Nephron (organoid): ENCODE measurements around the gene CMTM8.

Source experiments
- H3K27ac Mint-ChIP-seq, 3 experiments: 2 replicates each; pipeline ENCODE4 v1.8.0; 2020; ENCODE audit warnings: mixed read lengths in 3 of 3, mild to moderate bottlenecking in 2 of 3, moderate library complexity in 1 of 3
- H3K27me3 Mint-ChIP-seq: 2 replicates; pipeline ENCODE4 v1.8.0; 2021; ENCODE audit warnings: low read depth, mild to moderate bottlenecking, moderate library complexity, mixed read lengths
- H3K36me3 Mint-ChIP-seq: 2 replicates; pipeline ENCODE4 v1.8.0; 2020; ENCODE audit warnings: low read depth, mixed read lengths
- H3K4me1 Mint-ChIP-seq: 2 replicates; pipeline ENCODE4 v1.8.0; 2020; ENCODE audit warnings: mixed read lengths
- H3K4me3 Mint-ChIP-seq, 3 experiments: 2 replicates each; pipeline ENCODE4 v1.8.0; 2020; ENCODE audit warnings: mild to moderate bottlenecking in 3 of 3, mixed read lengths in 3 of 3, moderate library complexity in 2 of 3
- H3K9me3 Mint-ChIP-seq: 2 replicates; pipeline ENCODE4 v1.8.0; 2020; ENCODE audit warnings: mixed read lengths
- CTCF ChIP-seq, 3 experiments: fragments of 200-600 bp; sonication (generic); IDR thresholded peaks; one replicate each; pipeline ENCODE4 v1.5.0; 2021; ENCODE audit warnings: antibody characterized with exemption in 3 of 3; ENCODE audit not compliant: unreplicated experiment in 3 of 3

The CMTM8 gene

GRCh38 chr3:32245200-32245599, 6.7 kb downstream of the CMTM8 start:
- no peaks in the 10 kb centered on the region for H3K4me1 Mint-ChIP-seq
- no peaks in the 10 kb centered on the region for H3K36me3 Mint-ChIP-seq
- H3K9me3 Mint-ChIP-seq = no peaks in the 10 kb centered on the region
- peaks cover 16% of the 10 kb centered on the region for H3K27me3 Mint-ChIP-seq
- no peak overlapping the region for H3K4me3 Mint-ChIP-seq
- no peak overlapping the region for H3K27ac Mint-ChIP-seq
- no peak for TF ChIP-seq CTCF (IDR thresholded peaks at IDR 0.05; ENCODE audit: unreplicated experiment in 3 of 3)

DNA sequence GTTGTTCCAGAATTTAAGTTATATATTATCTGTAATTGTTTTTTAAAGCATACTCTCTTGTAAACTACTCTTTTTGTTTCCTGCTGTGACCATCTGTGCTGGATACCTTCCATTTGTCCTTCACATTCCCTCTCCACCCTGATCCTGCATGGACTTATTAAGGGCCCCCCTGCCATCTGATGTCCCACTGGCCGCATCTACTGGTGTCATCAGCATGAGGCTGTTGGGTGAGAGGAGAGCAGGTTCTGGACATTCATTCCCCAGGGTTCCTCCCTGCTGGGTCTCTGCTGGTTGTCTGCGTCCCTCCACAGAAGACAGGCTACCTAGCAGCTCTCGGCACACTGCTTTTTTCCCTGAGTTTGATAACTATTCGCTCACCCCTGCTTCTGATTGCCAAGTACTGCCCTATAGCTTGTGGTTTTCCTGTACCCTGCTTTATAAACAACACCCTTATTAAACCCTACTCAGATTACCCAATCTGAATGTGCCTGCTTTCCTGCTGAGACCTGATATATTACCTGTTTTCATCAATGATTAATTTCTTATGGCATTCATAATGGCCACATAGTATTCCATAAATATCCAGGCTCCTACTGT, 7.7 kb downstream of the CMTM8 start:
- no peaks in the 10 kb centered on the region for H3K36me3 Mint-ChIP-seq
- no peak for TF ChIP-seq CTCF (IDR thresholded peaks at IDR 0.05; ENCODE audit: unreplicated experiment in 3 of 3)
- H3K4me1 Mint-ChIP-seq = no peaks in the 10 kb centered on the region
- H3K9me3 Mint-ChIP-seq = peaks cover 3% of the 10 kb centered on the region
- H3K27ac Mint-ChIP-seq = no peak overlapping the region
- H3K27me3 Mint-ChIP-seq = peaks cover 10% of the 10 kb centered on the region
- H3K4me3 Mint-ChIP-seq = no peak overlapping the region

DNA sequence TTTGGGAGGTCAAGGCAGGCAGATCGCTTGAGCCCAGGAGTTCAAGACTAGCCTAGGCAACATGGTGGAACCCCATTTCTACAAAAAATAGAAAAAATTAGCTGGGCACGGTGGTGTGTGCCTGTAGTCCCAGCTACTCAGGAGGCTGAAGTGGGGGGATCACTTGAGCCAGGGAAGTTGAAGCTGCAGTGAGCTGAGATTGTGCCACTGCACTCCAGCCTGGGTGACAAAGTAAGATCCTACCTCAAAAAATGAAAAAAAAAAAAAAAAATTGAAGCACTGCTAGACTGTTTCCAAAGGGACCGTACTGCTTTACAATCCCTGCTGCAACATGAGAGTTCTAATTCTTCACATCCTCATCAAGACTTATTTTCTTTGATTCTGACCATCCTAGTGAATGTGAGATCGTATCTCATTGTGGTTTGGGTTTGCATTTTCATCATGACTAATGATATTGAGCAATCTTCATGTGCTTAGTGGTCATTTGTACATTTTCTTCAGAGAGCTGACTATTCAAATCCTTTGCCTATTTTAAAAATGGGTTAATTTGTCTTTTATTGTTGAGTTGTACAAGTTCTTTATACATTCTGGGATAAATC, 10.8 kb downstream of the CMTM8 start:
- no peak overlapping the region for H3K27ac Mint-ChIP-seq
- H3K36me3 Mint-ChIP-seq = no peaks in the 10 kb centered on the region
- H3K9me3 Mint-ChIP-seq = peaks cover 8% of the 10 kb centered on the region
- TF ChIP-seq CTCF (IDR thresholded peaks at IDR 0.05; ENCODE audit: unreplicated experiment in 3 of 3) = no peak
- H3K27me3 Mint-ChIP-seq = no peaks in the 10 kb centered on the region
- no peak overlapping the region for H3K4me3 Mint-ChIP-seq
- H3K4me1 Mint-ChIP-seq = no peaks in the 10 kb centered on the region

DNA sequence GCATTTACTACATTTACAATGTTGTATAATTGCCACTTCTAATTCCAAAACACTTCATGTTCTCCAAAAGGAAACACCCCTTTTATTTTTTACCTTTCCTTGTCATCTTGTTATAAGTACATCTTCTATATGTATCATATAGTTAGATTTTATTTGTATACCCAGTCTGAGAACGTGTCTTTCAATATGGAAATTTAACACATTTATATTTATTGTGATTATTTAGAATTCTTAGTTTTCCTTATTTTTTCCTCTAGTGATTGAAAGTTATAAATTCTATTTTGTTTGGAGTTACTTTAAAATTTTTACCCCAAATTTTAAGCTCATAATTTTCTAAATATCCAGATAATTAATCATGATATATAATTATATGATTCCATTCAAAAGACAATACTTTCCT, 15.8 kb downstream of the CMTM8 start:
- no peaks in the 10 kb centered on the region for H3K4me1 Mint-ChIP-seq
- peaks cover 16% of the 10 kb centered on the region for H3K36me3 Mint-ChIP-seq
- no peak overlapping the region for H3K27ac Mint-ChIP-seq
- H3K27me3 Mint-ChIP-seq = no peaks in the 10 kb centered on the region
- peaks cover 26% of the 10 kb centered on the region for H3K9me3 Mint-ChIP-seq
- H3K4me3 Mint-ChIP-seq = no peak overlapping the region
- no peak for TF ChIP-seq CTCF (IDR thresholded peaks at IDR 0.05; ENCODE audit: unreplicated experiment in 3 of 3)

DNA sequence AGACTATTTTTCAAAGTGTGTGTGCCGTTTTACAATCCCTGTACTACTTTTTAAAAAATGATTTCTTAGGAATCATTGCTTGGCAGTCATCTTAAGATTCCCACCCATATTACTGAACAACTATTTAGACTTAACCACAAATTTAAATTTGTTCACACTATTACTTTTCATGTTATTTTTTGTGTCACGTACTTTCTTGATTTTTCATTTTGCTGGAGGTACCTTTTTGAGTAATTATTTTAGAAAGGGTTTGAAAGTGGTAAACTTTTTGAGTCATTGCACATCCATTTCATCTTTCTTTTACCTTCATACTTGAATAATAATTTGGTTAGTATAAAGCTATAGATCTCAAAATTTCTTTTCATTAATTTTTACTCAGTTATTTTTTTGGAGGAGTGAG, 16.9 kb downstream of the CMTM8 start:
- TF ChIP-seq CTCF (IDR thresholded peaks at IDR 0.05; ENCODE audit: unreplicated experiment in 3 of 3) = no peak
- H3K36me3 Mint-ChIP-seq = peaks cover 16% of the 10 kb centered on the region
- H3K4me3 Mint-ChIP-seq = no peak overlapping the region
- no peaks in the 10 kb centered on the region for H3K27me3 Mint-ChIP-seq
- no peaks in the 10 kb centered on the region for H3K4me1 Mint-ChIP-seq
- peaks cover 26% of the 10 kb centered on the region for H3K9me3 Mint-ChIP-seq
- no peak overlapping the region for H3K27ac Mint-ChIP-seq

DNA sequence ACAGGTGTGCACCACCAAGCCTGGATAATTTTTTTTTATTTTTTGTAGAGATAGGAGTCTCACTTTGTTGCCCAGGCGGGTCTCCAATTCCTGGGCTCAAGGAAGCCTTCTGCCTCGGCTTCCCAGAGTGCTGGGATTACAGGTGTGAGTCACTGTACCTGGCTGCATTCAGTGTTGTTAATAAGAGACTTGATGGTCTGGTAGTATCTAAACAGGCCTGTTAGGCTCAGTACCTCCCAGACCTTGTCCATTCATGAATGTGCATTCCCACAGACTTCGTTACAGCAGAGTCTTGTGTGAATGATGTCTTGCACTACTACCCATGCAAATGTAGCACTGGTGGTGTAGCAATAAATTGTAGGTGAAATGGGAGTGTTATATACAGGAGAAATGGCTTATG, 17.7 kb downstream of the CMTM8 start:
- TF ChIP-seq CTCF (IDR thresholded peaks at IDR 0.05; ENCODE audit: unreplicated experiment in 3 of 3) = no peak
- no peak overlapping the region for H3K4me3 Mint-ChIP-seq
- H3K27ac Mint-ChIP-seq = no peak overlapping the region
- no peaks in the 10 kb centered on the region for H3K4me1 Mint-ChIP-seq
- H3K27me3 Mint-ChIP-seq = no peaks in the 10 kb centered on the region
- peaks cover 16% of the 10 kb centered on the region for H3K36me3 Mint-ChIP-seq
- H3K9me3 Mint-ChIP-seq = peaks cover 27% of the 10 kb centered on the region
